GM12801 (cell line): ENCODE data around the gene VENTX.

ENCODE experiments used
- CTCF ChIP-seq: IDR thresholded peaks from one replicate; pipeline ENCODE4 v1.5.1; 2011; ENCODE audit warnings: control low read depth; ENCODE audit not compliant: insufficient read length; ENCODE audit errors: extremely low read depth

VENTX gene

GRCh38 chr10:133280391-133281059, 42.9 kb downstream of the VENTX start:
- TF ChIP-seq CTCF = no peak

GRCh38 chr10:133281084-133281483, 43.4 kb downstream of the VENTX start:
- TF ChIP-seq CTCF = no peak

- TF ChIP-seq CTCF = no peak
These were observed 44.1 kb downstream of the VENTX start for GRCh38 chr10:133281628-133282372.

- no peak for TF ChIP-seq CTCF
These were observed 45.3 kb downstream of the VENTX start for GRCh38 chr10:133282846-133283390.

- no peak for TF ChIP-seq CTCF
These were observed 46.3 kb downstream of the VENTX start for GRCh38 chr10:133283931-133284330.

- no peak for TF ChIP-seq CTCF
These were observed 47.6 kb downstream of the VENTX start for GRCh38 chr10:133285217-133285616.

- no peak for TF ChIP-seq CTCF
These were observed 48.7 kb downstream of the VENTX start for GRCh38 chr10:133286366-133286765.
